Measurements from ENCODE around the gene TRPM8. TPM values are rescaled to one million over a fixed set of nuclear protein-coding genes. Genes with fewer than 3 reads are reported as not detected.

Gene TRPM8
- total RNA-seq, 1 donor from 2014 or later = not detected

DNA sequence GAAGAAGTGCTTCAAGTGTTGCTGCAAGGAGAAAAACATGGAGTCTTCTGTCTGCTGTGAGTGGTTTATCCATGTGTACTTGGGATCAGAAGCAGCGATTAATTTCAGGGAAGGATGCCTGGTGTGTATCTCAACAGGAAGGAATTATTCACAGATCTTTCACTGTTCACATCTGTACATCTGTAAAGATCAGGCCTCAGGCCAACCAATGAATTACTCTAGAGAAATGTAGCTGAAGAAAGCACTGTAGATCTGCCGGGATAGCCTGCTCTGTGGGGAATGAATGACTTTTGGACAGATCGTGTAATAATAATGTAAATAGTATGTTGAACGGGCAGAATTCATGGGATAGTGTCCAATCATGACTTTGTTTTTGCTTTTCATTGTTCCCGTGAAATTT is 79.3 kb downstream of the TRPM8 start:
- no peaks in the 10 kb centered on the region for H3K36me3 ChIP-seq
- peaks cover 74% of the 10 kb centered on the region for H3K27me3 ChIP-seq (ENCODE audit: low read depth)
- H3K9me3 ChIP-seq (replicated peaks) = peaks cover 9% of the 10 kb centered on the region
- H3K4me3 ChIP-seq = no peak overlapping the region
- intact Hi-C loops (cut with micrococcal nuclease) = no loop called here
- H3K27ac ChIP-seq (replicated peaks) = no peak overlapping the region
- no peak for DNase-seq
- TF ChIP-seq, protein P1, sequence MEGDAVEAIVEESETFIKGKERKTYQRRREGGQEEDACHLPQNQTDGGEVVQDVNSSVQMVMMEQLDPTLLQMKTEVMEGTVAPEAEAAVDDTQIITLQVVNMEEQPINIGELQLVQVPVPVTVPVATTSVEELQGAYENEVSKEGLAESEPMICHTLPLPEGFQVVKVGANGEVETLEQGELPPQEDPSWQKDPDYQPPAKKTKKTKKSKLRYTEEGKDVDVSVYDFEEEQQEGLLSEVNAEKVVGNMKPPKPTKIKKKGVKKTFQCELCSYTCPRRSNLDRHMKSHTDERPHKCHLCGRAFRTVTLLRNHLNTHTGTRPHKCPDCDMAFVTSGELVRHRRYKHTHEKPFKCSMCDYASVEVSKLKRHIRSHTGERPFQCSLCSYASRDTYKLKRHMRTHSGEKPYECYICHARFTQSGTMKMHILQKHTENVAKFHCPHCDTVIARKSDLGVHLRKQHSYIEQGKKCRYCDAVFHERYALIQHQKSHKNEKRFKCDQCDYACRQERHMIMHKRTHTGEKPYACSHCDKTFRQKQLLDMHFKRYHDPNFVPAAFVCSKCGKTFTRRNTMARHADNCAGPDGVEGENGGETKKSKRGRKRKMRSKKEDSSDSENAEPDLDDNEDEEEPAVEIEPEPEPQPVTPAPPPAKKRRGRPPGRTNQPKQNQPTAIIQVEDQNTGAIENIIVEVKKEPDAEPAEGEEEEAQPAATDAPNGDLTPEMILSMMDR (IDR thresholded peaks at IDR 0.05; ENCODE audit: borderline replicate concordance) = no peak
- H3K4me1 ChIP-seq = no peaks in the 10 kb centered on the region

DNA sequence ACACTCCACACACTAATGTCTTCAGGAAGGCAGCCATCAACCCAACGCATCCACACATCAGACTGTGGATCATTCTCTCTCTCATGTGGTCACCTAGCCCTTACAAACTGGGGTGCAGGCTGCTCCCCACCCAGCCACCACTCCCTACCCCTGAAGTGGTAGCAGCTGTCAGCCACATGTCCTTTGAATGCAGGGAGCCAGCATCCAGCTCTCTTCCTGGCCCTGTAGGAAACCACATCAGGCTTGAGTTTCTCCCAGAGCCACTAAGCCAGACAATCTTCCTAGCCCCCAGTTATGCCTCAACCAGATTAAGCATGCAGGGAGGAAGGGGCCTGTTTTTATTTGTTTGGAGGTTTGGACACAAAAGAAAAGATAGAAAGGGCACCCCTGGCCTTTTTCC is 80.5 kb downstream of the TRPM8 start:
- DNase-seq = no peak
- H3K9me3 ChIP-seq (replicated peaks) = peaks cover 6% of the 10 kb centered on the region
- no peak overlapping the region for H3K4me3 ChIP-seq
- H3K4me1 ChIP-seq = no peaks in the 10 kb centered on the region
- H3K36me3 ChIP-seq = no peaks in the 10 kb centered on the region
- intact Hi-C loops (cut with micrococcal nuclease) = no loop called here
- TF ChIP-seq, protein P1 (IDR thresholded peaks at IDR 0.05; ENCODE audit: borderline replicate concordance) = no peak
- H3K27ac ChIP-seq (replicated peaks) = no peak overlapping the region
- peaks cover 79% of the 10 kb centered on the region for H3K27me3 ChIP-seq (ENCODE audit: low read depth)

DNA sequence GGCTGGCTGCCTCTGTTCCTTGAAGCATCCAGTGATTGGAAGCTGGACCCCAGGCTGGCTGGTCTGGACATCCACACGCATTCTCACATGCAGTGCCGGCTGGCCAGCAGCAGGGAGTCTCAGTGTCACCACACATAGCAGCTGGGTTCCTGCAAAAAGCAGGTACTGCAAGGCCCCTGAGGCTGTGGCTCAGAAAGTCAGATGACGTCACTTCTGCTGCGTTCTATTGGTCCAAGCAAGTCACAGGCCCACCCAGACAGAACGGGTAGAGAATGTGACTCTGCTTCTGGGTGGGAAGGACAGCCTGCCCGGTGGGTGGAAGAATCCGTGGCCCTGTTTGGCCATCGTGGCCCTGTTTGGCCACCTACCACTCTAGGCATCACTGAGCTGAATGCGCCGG is 82.0 kb downstream of the TRPM8 start:
- TF ChIP-seq, protein P1 (IDR thresholded peaks at IDR 0.05; ENCODE audit: borderline replicate concordance) = no peak
- intact Hi-C loops (cut with micrococcal nuclease) = no loop called here
- no peaks in the 10 kb centered on the region for H3K4me1 ChIP-seq
- no peak overlapping the region for H3K4me3 ChIP-seq
- no peak overlapping the region for H3K27ac ChIP-seq (replicated peaks)
- DNase-seq = no peak
- H3K36me3 ChIP-seq = no peaks in the 10 kb centered on the region
- no peaks in the 10 kb centered on the region for H3K9me3 ChIP-seq (replicated peaks)
- peaks cover 79% of the 10 kb centered on the region for H3K27me3 ChIP-seq (ENCODE audit: low read depth)

DNA sequence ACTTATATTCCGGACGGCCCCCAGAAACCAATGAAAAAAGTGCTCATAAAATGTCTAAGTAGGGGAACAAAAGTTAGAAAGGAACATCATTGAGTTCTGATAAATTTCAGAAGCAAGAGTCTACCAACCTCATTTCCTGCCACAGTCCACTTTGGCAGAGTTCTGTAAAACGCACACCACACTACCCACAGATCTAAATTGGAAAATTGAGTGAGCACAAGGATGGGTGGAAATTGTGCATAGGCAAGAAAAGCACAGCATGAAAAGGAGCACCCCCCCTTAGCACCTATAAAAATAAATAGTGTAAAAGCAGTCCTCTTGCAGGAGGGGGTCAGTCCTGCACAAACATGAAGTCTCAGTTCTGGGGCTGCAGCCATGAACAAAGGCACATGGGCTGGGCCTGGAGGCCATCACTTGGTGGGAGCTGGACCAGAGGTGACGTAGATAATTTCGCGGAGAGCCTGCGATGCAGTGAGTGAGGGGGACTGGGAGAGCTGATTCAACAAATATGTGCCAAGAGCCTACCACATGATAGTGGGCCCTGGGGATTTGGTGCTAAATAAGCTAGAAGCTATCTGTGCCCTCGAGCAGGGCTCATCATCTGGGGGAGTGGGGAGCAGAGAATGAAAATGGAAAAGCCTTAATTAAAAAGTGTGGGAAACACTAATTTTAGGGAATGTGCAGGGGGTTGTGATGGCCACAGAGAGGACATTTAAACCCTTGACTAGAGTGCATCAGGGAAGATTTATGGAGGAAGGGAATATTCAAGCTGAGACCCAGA is 84.4 kb downstream of the TRPM8 start:
- intact Hi-C loops (cut with micrococcal nuclease) = no loop called here
- TF ChIP-seq, protein P1 (IDR thresholded peaks at IDR 0.05; ENCODE audit: borderline replicate concordance) = no peak
- Histone ChIP-seq H3K4me1 (no peaks in the 10 kb centered on the region), H3K9me3 (replicated peaks) (no peaks in the 10 kb centered on the region), H3K4me3 (no peak overlapping the region), H3K27me3 (ENCODE audit: low read depth) (peaks cover 71% of the 10 kb centered on the region), H3K27ac (replicated peaks) (no peak overlapping the region), H3K36me3 (no peaks in the 10 kb centered on the region)
- DNase-seq = no peak

DNA sequence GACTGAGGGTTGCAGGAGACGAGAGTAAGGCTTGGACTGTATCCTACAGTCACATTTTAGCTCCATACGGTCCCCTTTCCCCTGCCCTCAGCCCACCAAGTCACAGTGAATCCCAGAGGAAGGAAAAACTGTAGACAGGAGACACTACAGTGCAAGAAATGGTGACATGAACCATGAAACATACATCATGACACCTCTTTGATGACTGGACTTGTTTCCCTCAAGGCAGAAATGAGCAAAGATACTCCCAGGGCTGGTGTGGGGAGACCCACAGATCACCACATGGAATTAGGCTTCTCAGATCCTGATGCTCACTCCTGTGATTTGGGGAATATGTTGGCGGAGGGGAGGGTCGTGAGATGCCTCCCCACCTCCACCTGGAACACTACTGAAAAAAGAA is 85.1 kb downstream of the TRPM8 start:
- DNase-seq = no peak
- no peaks in the 10 kb centered on the region for H3K9me3 ChIP-seq (replicated peaks)
- TF ChIP-seq, protein P1 (IDR thresholded peaks at IDR 0.05; ENCODE audit: borderline replicate concordance) = no peak
- intact Hi-C loops (cut with micrococcal nuclease) = no loop called here
- H3K4me3 ChIP-seq = no peak overlapping the region
- H3K27me3 ChIP-seq (ENCODE audit: low read depth) = peaks cover 67% of the 10 kb centered on the region
- H3K4me1 ChIP-seq = no peaks in the 10 kb centered on the region
- no peak overlapping the region for H3K27ac ChIP-seq (replicated peaks)
- H3K36me3 ChIP-seq = no peaks in the 10 kb centered on the region

Data from left ventricle myocardium inferior (tissue), 1 donor.